ENCODE data around the gene STAU1. TPM values are rescaled to one million over a fixed set of nuclear protein-coding genes. Genes with fewer than 3 reads are reported as not detected.
"Not testable (repeated sequence)": the region's sequence is repeated elsewhere in the genome, so short reads cannot be mapped to it uniquely, and the experiment has no call there.

The STAU1 gene
- total RNA-seq, 2 donors from 2014 or later: 73.2 to 94.7 TPM

- 85% methylated on average over 15 of the region's 15 CpGs for WGBS
- no peaks in the 10 kb centered on the region for H3K4me1 ChIP-seq (replicated peaks)
Measured at GRCh38 chr20:49136817-49137571, 51.1 kb downstream of the STAU1 start.

GRCh38 chr20:49134797-49135196, 53.3 kb downstream of the STAU1 start:
- H3K36me3 ChIP-seq: not testable (repeated sequence)
- WGBS: 74% methylated on average over 8 of the region's 8 CpGs

More at GRCh38 chr20:49136817-49137571, 51.1 kb downstream of the STAU1 start:
- Histone ChIP-seq H3K27me3 (replicated peaks; ENCODE audit: insufficient read depth) (no peaks in the 10 kb centered on the region), H3K27ac (no peak overlapping the region), H3K9me3 (no peaks in the 10 kb centered on the region), H3K4me3 (no peak overlapping the region), H3K36me3 (no peaks in the 10 kb centered on the region)
- TF ChIP-seq CTCF (IDR thresholded peaks at IDR 0.05) (no peak), POLR2AphosphoS5 (IDR thresholded peaks at IDR 0.05) (no peak), POLR2A (IDR thresholded peaks at IDR 0.05) (no peak)
- no peak for DNase-seq (ENCODE audit: low spot score)
- intact Hi-C loops (cut with DNase I): no loop called here

GRCh38 chr20:49133571-49133970, 54.6 kb downstream of the STAU1 start:
- Histone ChIP-seq H3K4me1 (replicated peaks) (no peaks in the 10 kb centered on the region), H3K36me3 (no peaks in the 10 kb centered on the region), H3K27me3 (replicated peaks; ENCODE audit: insufficient read depth) (no peaks in the 10 kb centered on the region), H3K9me3 (no peaks in the 10 kb centered on the region), H3K4me3 (no peak overlapping the region), H3K27ac (no peak overlapping the region)
- TF ChIP-seq POLR2AphosphoS5 (IDR thresholded peaks at IDR 0.05): no peak
- no peak for TF ChIP-seq CTCF (IDR thresholded peaks at IDR 0.05)
- no peak for TF ChIP-seq POLR2A (IDR thresholded peaks at IDR 0.05)
- 72% methylated on average over 3 of the region's 3 CpGs for WGBS
- intact Hi-C loops (cut with DNase I): loop anchor here (1.0 kb wide), 1 partner anchor 84 kb away; no protein-coding TSS in a partner anchor
- DNase-seq (ENCODE audit: low spot score): no peak

More at GRCh38 chr20:49134797-49135196, 53.3 kb downstream of the STAU1 start:
- H3K9me3 ChIP-seq; H3K27ac ChIP-seq; DNase-seq (ENCODE audit: low spot score); intact Hi-C loops (cut with DNase I); H3K27me3 ChIP-seq (replicated peaks; ENCODE audit: insufficient read depth); H3K4me3 ChIP-seq; H3K4me1 ChIP-seq (replicated peaks): not testable (repeated sequence)

GRCh38 chr20:49132995-49133478, 55.1 kb downstream of the STAU1 start:
- peak; percentile 61 for DNase-seq (ENCODE audit: low spot score)
- Histone ChIP-seq H3K27ac (no peak overlapping the region), H3K27me3 (replicated peaks; ENCODE audit: insufficient read depth) (no peaks in the 10 kb centered on the region), H3K4me1 (replicated peaks) (no peaks in the 10 kb centered on the region), H3K36me3 (no peaks in the 10 kb centered on the region), H3K9me3 (no peaks in the 10 kb centered on the region), H3K4me3 (no peak overlapping the region)
- intact Hi-C loops (cut with DNase I): loop anchor here (1.0 kb wide), 1 partner anchor 84 kb away; no protein-coding TSS in a partner anchor
- TF ChIP-seq POLR2AphosphoS5 (IDR thresholded peaks at IDR 0.05) (peak; percentile 46), POLR2A (IDR thresholded peaks at IDR 0.05) (no peak), CTCF (IDR thresholded peaks at IDR 0.05) (peak; percentile 41 to 81 (median 62))
- WGBS: 36% methylated on average over 5 of the region's 5 CpGs

- intact Hi-C loops (cut with DNase I): no loop called here
- Histone ChIP-seq H3K36me3 (peaks cover 4 to 10% of the 10 kb centered on the region in 2 donors), H3K9me3 (no peaks in the 10 kb centered on the region), H3K4me3 (no peak overlapping the region), H3K4me1 (replicated peaks) (no peaks in the 10 kb centered on the region), H3K27ac (no peak overlapping the region), H3K27me3 (replicated peaks; ENCODE audit: insufficient read depth) (no peaks in the 10 kb centered on the region)
- no peak for TF ChIP-seq POLR2A (IDR thresholded peaks at IDR 0.05)
- no peak for TF ChIP-seq POLR2AphosphoS5 (IDR thresholded peaks at IDR 0.05)
- TF ChIP-seq CTCF (IDR thresholded peaks at IDR 0.05): no peak
- no peak for DNase-seq (ENCODE audit: low spot score)
- WGBS: 95% methylated on average over 10 of the region's 10 CpGs
Measured at GRCh38 chr20:49123982-49124381, 64.2 kb downstream of the STAU1 start.

Measured in prostate gland (tissue), 2 donors.